Measurements from ENCODE around the gene GNA14.

DNA sequence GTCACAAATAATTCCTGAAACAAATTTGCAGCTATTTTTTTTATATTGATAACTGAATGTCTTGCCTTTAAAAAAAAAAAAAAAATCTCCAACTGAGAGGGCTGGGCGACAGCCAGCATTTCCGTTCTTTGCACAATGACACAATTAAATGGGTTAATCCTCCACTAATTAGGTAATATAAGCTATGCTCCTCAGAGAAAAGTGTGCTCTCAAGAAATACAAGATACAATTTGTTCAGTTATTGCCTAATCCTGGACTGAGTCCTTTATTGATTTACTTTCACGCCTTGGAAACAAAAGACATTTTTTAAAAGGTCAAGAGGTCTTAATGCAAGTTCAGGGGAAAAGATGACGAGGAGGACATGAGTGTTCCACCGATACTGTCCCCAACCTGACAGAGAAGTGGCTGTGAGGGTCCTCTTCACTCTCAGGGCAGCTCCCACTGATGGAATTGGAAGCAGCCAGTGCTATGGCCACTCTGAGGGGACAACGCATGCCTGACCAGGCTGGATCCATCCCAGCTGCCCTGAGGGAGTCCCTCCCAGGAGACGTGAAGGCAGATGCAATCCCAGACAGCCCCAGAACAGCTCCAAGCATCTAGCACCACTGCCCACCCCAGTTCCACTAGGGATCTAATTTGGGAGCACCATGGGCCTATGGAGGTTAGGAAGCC lies 220.7 kb downstream of the GNA14 start:
- no peak for TF ChIP-seq POLR2A (IDR thresholded peaks at IDR 0.05)
- TF ChIP-seq, protein P1, sequence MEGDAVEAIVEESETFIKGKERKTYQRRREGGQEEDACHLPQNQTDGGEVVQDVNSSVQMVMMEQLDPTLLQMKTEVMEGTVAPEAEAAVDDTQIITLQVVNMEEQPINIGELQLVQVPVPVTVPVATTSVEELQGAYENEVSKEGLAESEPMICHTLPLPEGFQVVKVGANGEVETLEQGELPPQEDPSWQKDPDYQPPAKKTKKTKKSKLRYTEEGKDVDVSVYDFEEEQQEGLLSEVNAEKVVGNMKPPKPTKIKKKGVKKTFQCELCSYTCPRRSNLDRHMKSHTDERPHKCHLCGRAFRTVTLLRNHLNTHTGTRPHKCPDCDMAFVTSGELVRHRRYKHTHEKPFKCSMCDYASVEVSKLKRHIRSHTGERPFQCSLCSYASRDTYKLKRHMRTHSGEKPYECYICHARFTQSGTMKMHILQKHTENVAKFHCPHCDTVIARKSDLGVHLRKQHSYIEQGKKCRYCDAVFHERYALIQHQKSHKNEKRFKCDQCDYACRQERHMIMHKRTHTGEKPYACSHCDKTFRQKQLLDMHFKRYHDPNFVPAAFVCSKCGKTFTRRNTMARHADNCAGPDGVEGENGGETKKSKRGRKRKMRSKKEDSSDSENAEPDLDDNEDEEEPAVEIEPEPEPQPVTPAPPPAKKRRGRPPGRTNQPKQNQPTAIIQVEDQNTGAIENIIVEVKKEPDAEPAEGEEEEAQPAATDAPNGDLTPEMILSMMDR (IDR thresholded peaks at IDR 0.05), result no peak
